Measurements from ENCODE around the gene KCTD11. TPM values are rescaled to one million over a fixed set of nuclear protein-coding genes. Genes with fewer than 3 reads are reported as not detected.

Gene KCTD11
- polyA plus RNA-seq, 1 donor (not counting 4 experiments of a cell fraction or from before 2014, with no cell fraction given): 18.5 TPM

- Histone ChIP-seq H3K4me3 (ENCODE audit: control insufficient read depth in 2 of 3, extremely low read depth in 1 of 3, insufficient read depth in 2 of 3, low read depth in 1 of 3, low read length in 3 of 3) (no peak overlapping the region), H3K9me1 (ENCODE audit: control insufficient read depth, extremely low read depth, insufficient read depth, low read length) (no peaks in the 10 kb centered on the region), H3K79me2 (ENCODE audit: control insufficient read depth, insufficient read depth, low read length) (peaks cover 27% of the 10 kb centered on the region), H3K4me1 (ENCODE audit: control insufficient read depth, extremely low read depth, insufficient read depth, low read length) (peaks cover 11% of the 10 kb centered on the region), H3K36me3 (ENCODE audit: control insufficient read depth in 2 of 2, extremely low read depth in 1 of 2, insufficient read depth in 2 of 2, low read length in 2 of 2) (peaks cover 42 to 49% of the 10 kb centered on the region in 2 experiments), H3K4me2 (ENCODE audit: control insufficient read depth, extremely low read depth, insufficient read depth, low read depth, low read length) (no peak overlapping the region), H4K20me1 (ENCODE audit: control insufficient read depth, extremely low read depth, insufficient read depth, low read length) (peaks cover 3% of the 10 kb centered on the region), H2AFZ (ENCODE audit: control insufficient read depth, low read length) (no peak overlapping the region), H3K27ac (ENCODE audit: control insufficient read depth, insufficient read depth, low read length) (no peak overlapping the region), H3K9me3 (ENCODE audit: control insufficient read depth, low read depth, low read length) (no peaks in the 10 kb centered on the region), H3K27me3 (ENCODE audit: control insufficient read depth, extremely low read depth, insufficient read depth, low read length) (no peaks in the 10 kb centered on the region), H3K9ac (ENCODE audit: control insufficient read depth, extremely low read depth, insufficient read depth, low read length) (no peak overlapping the region)
- FAIRE-seq (no peak), DNase-seq (ENCODE audit: low read depth, low spot score) (no peak)
- TF ChIP-seq EZH2 (IDR thresholded peaks at IDR 0.05; ENCODE audit: low read length): no peak
- no peak for TF ChIP-seq CTCF (optimal IDR thresholded peaks at IDR 0.05 in 1 of 3, IDR thresholded peaks at IDR 0.05 in 1 of 3, conservative IDR thresholded peaks at IDR 0.05 in 1 of 3; ENCODE audit: extremely low read depth in 1 of 3, insufficient read depth in 2 of 3, low read length in 3 of 3)
- dilution Hi-C loops (cut with MboI; ENCODE audit: extremely low pct_ligation_motif_present, low sequenced_read_pairs): no loop called here
Observed at GRCh38 chr17:7389924-7390910, 38.3 kb downstream of the KCTD11 start.

- Histone ChIP-seq H3K4me3 (ENCODE audit: control insufficient read depth in 2 of 3, extremely low read depth in 1 of 3, insufficient read depth in 2 of 3, low read depth in 1 of 3, low read length in 3 of 3) (no peak overlapping the region), H3K4me2 (ENCODE audit: control insufficient read depth, extremely low read depth, insufficient read depth, low read depth, low read length) (no peak overlapping the region), H3K36me3 (ENCODE audit: control insufficient read depth in 2 of 2, extremely low read depth in 1 of 2, insufficient read depth in 2 of 2, low read length in 2 of 2) (peaks cover 41 to 49% of the 10 kb centered on the region in 2 experiments), H3K27me3 (ENCODE audit: control insufficient read depth, extremely low read depth, insufficient read depth, low read length) (no peaks in the 10 kb centered on the region), H3K4me1 (ENCODE audit: control insufficient read depth, extremely low read depth, insufficient read depth, low read length) (peaks cover 11% of the 10 kb centered on the region), H3K9me3 (ENCODE audit: control insufficient read depth, low read depth, low read length) (no peaks in the 10 kb centered on the region), H4K20me1 (ENCODE audit: control insufficient read depth, extremely low read depth, insufficient read depth, low read length) (peaks cover 3% of the 10 kb centered on the region), H3K9me1 (ENCODE audit: control insufficient read depth, extremely low read depth, insufficient read depth, low read length) (no peaks in the 10 kb centered on the region), H3K9ac (ENCODE audit: control insufficient read depth, extremely low read depth, insufficient read depth, low read length) (no peak overlapping the region), H3K27ac (ENCODE audit: control insufficient read depth, insufficient read depth, low read length) (no peak overlapping the region), H3K79me2 (ENCODE audit: control insufficient read depth, insufficient read depth, low read length) (peaks cover 27% of the 10 kb centered on the region), H2AFZ (ENCODE audit: control insufficient read depth, low read length) (no peak overlapping the region)
- FAIRE-seq: no peak
- TF ChIP-seq CTCF (optimal IDR thresholded peaks at IDR 0.05 in 1 of 3, IDR thresholded peaks at IDR 0.05 in 1 of 3, conservative IDR thresholded peaks at IDR 0.05 in 1 of 3; ENCODE audit: extremely low read depth in 1 of 3, insufficient read depth in 2 of 3, low read length in 3 of 3) (no peak), EZH2 (IDR thresholded peaks at IDR 0.05; ENCODE audit: low read length) (no peak)
- dilution Hi-C loops (cut with MboI; ENCODE audit: extremely low pct_ligation_motif_present, low sequenced_read_pairs): no loop called here
- no peak for DNase-seq (ENCODE audit: low read depth, low spot score)
Observed at GRCh38 chr17:7391307-7391706, 39.3 kb downstream of the KCTD11 start.

Data from keratinocyte (primary cell).